SK-N-SH (cell line): ENCODE results near the gene KIRREL1. TPM values are rescaled to one million over a fixed set of nuclear protein-coding genes. Genes with fewer than 3 reads are reported as not detected.
A peak's percentile ranks its signal among the peaks of the same experiment; 100 is the strongest.

Source experiments
- CTCF ChIA-PET: fragments of 300-600, 350-600 bp; formaldehyde crosslinking; extraction: SDS; loops from one replicate; lab custom pipeline; 2021; lab: Yijun Ruan, JAX
- POLR2A ChIA-PET: fragments of 350-600 bp; sonication (Branson Sonifier 250); formaldehyde crosslinking; extraction: SDS; loops from one replicate; lab custom pipeline; 2020; ENCODE audit warnings: antibody characterized with exemption, inconsistent platforms; lab: Yijun Ruan, JAX
- DNase-seq: peaks from one replicate; pipeline ENCODE4 v3.0.0; 2012
- H2AFZ ChIP-seq: fragments of 200-600 bp; sonication (generic); 2 replicates; pipeline ENCODE4 v1.8.1; 2016; ENCODE audit warnings: antibody characterized with exemption, mild to moderate bottlenecking, low read depth
- H3F3A ChIP-seq: fragments of 200-600 bp; sonication (generic); replicated peaks from 2 replicates; pipeline ENCODE3; 2016; ENCODE audit warnings: antibody characterized with exemption, mild to moderate bottlenecking; ENCODE audit not compliant: insufficient read depth
- H3K27ac ChIP-seq, 2 experiments: fragments of 200-500 bp in 1 of 2; fragments of 200-600 bp in 1 of 2; sonication (Bioruptor generic) in 1 of 2; sonication (generic), shearing (Covaris generic) in 1 of 2; 2 replicates each; pipeline versions ENCODE4 v1.5.1 to v1.6.1; 2014 to 2016; ENCODE audit warnings: low read depth in 2 of 2, inconsistent platforms in 1 of 2, low read length in 1 of 2, mild to moderate bottlenecking in 1 of 2, mixed read lengths in 1 of 2
- H3K27me3 ChIP-seq: fragments of 200-600 bp; sonication (generic), shearing (Covaris generic); 2 replicates; pipeline ENCODE4 v1.6.1; 2016; ENCODE audit warnings: mixed run types; ENCODE audit not compliant: insufficient read depth
- H3K36me3 ChIP-seq, 2 experiments: fragments of 200-500 bp in 1 of 2; fragments of 200-600 bp in 1 of 2; sonication (Bioruptor generic) in 1 of 2; sonication (generic) in 1 of 2; replicated peaks in 1 of 2; 2 replicates each; pipeline versions ENCODE3 to v1.5.1; 2014 to 2016; ENCODE audit warnings: low read length in 1 of 2, mild to moderate bottlenecking in 1 of 2; ENCODE audit not compliant: insufficient read depth in 2 of 2, control insufficient read depth in 1 of 2
- H3K4me1 ChIP-seq, 2 experiments: fragments of 200-500 bp in 1 of 2; fragments of 200-600 bp in 1 of 2; sonication (Bioruptor generic) in 1 of 2; sonication (generic), shearing (Covaris generic) in 1 of 2; 2 replicates each; pipeline versions ENCODE4 v1.5.1 to v1.6.1; 2014 to 2016; ENCODE audit warnings: low read depth in 1 of 2, low read length in 1 of 2, mixed run types in 1 of 2; ENCODE audit not compliant: insufficient read depth in 2 of 2, control insufficient read depth in 1 of 2
- H3K4me2 ChIP-seq: fragments of 200-600 bp; sonication (generic), shearing (Covaris generic); 2 replicates; pipeline ENCODE4 v1.6.1; 2017; ENCODE audit warnings: mixed run types
- H3K4me3 ChIP-seq, 2 experiments: fragments of 200-500 bp in 1 of 2; fragments of 200-600 bp in 1 of 2; sonication (Bioruptor generic) in 1 of 2; sonication (generic), shearing (Covaris generic) in 1 of 2; 2 replicates each; pipeline versions ENCODE4 v1.5.1 to v1.8.1; 2014 to 2016; ENCODE audit warnings: low read depth in 2 of 2, inconsistent platforms in 1 of 2, low read length in 1 of 2, mild to moderate bottlenecking in 1 of 2, mixed read lengths in 1 of 2, moderate library complexity in 1 of 2
- H3K79me2 ChIP-seq: fragments of 200-600 bp; sonication (generic); 2 replicates; pipeline ENCODE4 v1.8.1; 2017; ENCODE audit warnings: mild to moderate bottlenecking; ENCODE audit not compliant: insufficient read depth
- H3K9ac ChIP-seq: fragments of 200-600 bp; sonication (generic); 2 replicates; pipeline ENCODE4 v1.6.1; 2017; ENCODE audit warnings: mixed run types
- H3K9me2 ChIP-seq: fragments of 200-600 bp; sonication (generic); 2 replicates; pipeline ENCODE4 v1.6.1; 2017; ENCODE audit warnings: mixed run types
- H3K9me3 ChIP-seq: fragments of 200-600 bp; sonication (generic); 2 replicates; pipeline ENCODE4 v1.6.1; 2017; ENCODE audit warnings: mixed run types, mild to moderate bottlenecking, moderate library complexity
- H4K20me1 ChIP-seq: fragments of 200-600 bp; sonication (generic); 2 replicates; pipeline ENCODE4 v1.6.1; 2017; ENCODE audit warnings: mild to moderate bottlenecking, mixed run types; ENCODE audit not compliant: insufficient read depth
- RXRA ChIP-seq: IDR thresholded peaks from 2 replicates; pipeline ENCODE4 v1.4.0; 2012; ENCODE audit warnings: low read depth, mild to moderate bottlenecking, borderline replicate concordance
- SMC3 ChIP-seq: IDR thresholded peaks from 2 replicates; pipeline ENCODE4 v1.6.1; 2012; ENCODE audit warnings: low read depth, low read length, improper control_type of control experiment
- USF2 ChIP-seq: fragments of 150-350 bp; IDR thresholded peaks from 2 replicates; pipeline ENCODE4 v1.6.1; 2017; ENCODE audit warnings: antibody characterized with exemption, low read length, low read depth, borderline replicate concordance
- YY1 ChIP-seq: IDR thresholded peaks from 2 replicates; pipeline ENCODE4 v1.4.0; 2012; ENCODE audit warnings: low read depth, mild to moderate bottlenecking
- WGBS: methylation state at CpG from one replicate; pipeline ENCODE4 v1.1.6; 2017; ENCODE audit warnings: low lambda C conversion rate; 5-methylcytosine and 5-hydroxymethylcytosine counted together
- polyA plus RNA-seq, 3 experiments: library from polyadenylated mRNA; depleted of rRNA; stranded (reverse); fragments of >200 nt; gene quantifications; 2 replicates each; pipeline ENCODE4 v1.2.3, GENCODE V29; 2012
- TF ChIP-seq, protein P1 (sequence below): fragments of 200-600 bp; sonication (generic); IDR thresholded peaks from 2 replicates; pipeline ENCODE4 v1.6.1; 2017; ENCODE audit warnings: antibody characterized with exemption, mild to moderate bottlenecking, moderate library complexity
- TF ChIP-seq, protein P2 (sequence below): IDR thresholded peaks from 2 replicates; pipeline ENCODE4 v1.4.0; 2012; ENCODE audit warnings: low read depth
- TF ChIP-seq, protein P3 (sequence below): IDR thresholded peaks from 2 replicates; pipeline ENCODE4 v1.4.0; 2012; ENCODE audit warnings: low read depth, borderline replicate concordance

Gene KIRREL1
- polyA plus RNA-seq, 1 of the 3 experiments (the other 2 are of a cell fraction), result 47.8 TPM

DNA sequence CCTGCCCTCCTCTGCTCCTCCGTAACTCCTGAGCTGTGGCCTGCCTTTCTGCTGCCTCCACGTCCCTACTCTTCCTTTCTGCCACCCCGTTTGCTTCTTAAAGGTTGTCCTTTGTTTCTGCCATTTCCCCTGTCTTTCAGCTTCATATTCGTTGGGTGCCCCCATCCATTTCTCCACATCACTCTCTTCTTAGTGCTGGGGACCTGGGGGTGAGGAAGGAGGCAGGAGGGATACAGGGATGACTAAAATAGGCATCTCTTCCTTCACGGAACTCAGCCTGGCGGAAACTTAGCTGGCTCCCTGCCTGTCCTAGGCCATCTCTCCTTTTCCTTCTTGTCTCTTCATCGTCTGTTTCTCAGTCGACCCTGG lies 120.3 kb downstream of the KIRREL1 start:
- H3K4me2 ChIP-seq, result peak overlapping the region; percentile 82
- WGBS, result 18% methylated on average over 8 of the region's 8 CpGs
- H3K4me1 ChIP-seq, result peaks cover 0 to 22% of the 10 kb centered on the region in 2 experiments; a peak in 1 of 4 replicates
- peak overlapping the region; percentile 92 for H2AFZ ChIP-seq
- no peaks in the 10 kb centered on the region for H3K79me2 ChIP-seq
- H3K9me3 ChIP-seq, result no peaks in the 10 kb centered on the region
- CTCF ChIA-PET, result interaction anchor here (0.7 to 1.3 kb wide), 4 partner anchors 8 to 122 kb away, joined by 3 read pairs; no protein-coding TSS in a partner anchor
- no peaks in the 10 kb centered on the region for H4K20me1 ChIP-seq
- H3K9ac ChIP-seq, result peak overlapping the region; percentile 45; the same call in 1 of the 2 replicates
- no peaks in the 10 kb centered on the region for H3K9me2 ChIP-seq
- TF ChIP-seq, protein P1, sequence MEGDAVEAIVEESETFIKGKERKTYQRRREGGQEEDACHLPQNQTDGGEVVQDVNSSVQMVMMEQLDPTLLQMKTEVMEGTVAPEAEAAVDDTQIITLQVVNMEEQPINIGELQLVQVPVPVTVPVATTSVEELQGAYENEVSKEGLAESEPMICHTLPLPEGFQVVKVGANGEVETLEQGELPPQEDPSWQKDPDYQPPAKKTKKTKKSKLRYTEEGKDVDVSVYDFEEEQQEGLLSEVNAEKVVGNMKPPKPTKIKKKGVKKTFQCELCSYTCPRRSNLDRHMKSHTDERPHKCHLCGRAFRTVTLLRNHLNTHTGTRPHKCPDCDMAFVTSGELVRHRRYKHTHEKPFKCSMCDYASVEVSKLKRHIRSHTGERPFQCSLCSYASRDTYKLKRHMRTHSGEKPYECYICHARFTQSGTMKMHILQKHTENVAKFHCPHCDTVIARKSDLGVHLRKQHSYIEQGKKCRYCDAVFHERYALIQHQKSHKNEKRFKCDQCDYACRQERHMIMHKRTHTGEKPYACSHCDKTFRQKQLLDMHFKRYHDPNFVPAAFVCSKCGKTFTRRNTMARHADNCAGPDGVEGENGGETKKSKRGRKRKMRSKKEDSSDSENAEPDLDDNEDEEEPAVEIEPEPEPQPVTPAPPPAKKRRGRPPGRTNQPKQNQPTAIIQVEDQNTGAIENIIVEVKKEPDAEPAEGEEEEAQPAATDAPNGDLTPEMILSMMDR, result peak; percentile 5; the same call in 1 of the 2 replicates
- TF ChIP-seq, protein P2, sequence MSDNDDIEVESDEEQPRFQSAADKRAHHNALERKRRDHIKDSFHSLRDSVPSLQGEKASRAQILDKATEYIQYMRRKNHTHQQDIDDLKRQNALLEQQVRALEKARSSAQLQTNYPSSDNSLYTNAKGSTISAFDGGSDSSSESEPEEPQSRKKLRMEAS, result no peak
- peak overlapping the region in 1 of 2 experiments; percentile 70; a peak in 3 of 4 replicates for H3K4me3 ChIP-seq
- no peaks in the 10 kb centered on the region; the same call in 1 of the 2 replicates for H3K27me3 ChIP-seq
- POLR2A ChIA-PET, result no interaction called here
- no peaks in the 10 kb centered on the region for H3F3A ChIP-seq
- no peaks in the 10 kb centered on the region for H3K36me3 ChIP-seq
- no peak overlapping the region for H3K27ac ChIP-seq
- DNase-seq, result no peak

DNA sequence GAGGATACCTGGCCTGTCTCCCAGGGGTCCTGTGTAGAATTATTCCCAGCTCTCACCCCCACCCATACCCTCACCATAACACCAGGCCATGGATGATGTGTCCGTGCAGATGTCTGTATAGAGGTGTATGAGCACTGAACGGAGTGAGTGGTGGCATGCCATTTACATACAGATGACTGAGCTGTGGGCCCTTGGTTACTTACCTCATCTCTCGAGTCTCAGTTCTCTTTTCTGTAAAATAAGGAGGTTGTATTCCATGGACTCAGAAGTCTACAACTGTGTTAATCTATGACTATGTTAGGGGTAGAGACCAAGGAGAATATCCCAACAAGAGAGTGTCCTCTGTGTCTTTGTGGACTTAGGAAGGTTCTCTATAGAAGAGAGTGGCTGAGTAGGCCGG lies 121.7 kb downstream of the KIRREL1 start:
- TF ChIP-seq, protein P3, sequence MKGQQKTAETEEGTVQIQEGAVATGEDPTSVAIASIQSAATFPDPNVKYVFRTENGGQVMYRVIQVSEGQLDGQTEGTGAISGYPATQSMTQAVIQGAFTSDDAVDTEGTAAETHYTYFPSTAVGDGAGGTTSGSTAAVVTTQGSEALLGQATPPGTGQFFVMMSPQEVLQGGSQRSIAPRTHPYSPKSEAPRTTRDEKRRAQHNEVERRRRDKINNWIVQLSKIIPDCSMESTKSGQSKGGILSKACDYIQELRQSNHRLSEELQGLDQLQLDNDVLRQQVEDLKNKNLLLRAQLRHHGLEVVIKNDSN, result no peak
- TF ChIP-seq SMC3 (no peak), RXRA (no peak), USF2 (no peak), YY1 (no peak)
- no peaks in the 10 kb centered on the region for H4K20me1 ChIP-seq
- no peaks in the 10 kb centered on the region for H3K79me2 ChIP-seq
- ChIA-PET POLR2A (no interaction called here), CTCF (interaction anchor here (1.3 to 1.7 kb wide), 2 partner anchors 10 to 28 kb away, joined by 3 to 4 read pairs; no protein-coding TSS in a partner anchor)
- no peak overlapping the region for H3K27ac ChIP-seq
- WGBS, result 74% methylated on average over 4 of the region's 4 CpGs
- no peaks in the 10 kb centered on the region for H3K9me3 ChIP-seq
- H3K4me3 ChIP-seq, result no peak overlapping the region
- no peak overlapping the region for H2AFZ ChIP-seq
- H3K27me3 ChIP-seq, result no peaks in the 10 kb centered on the region; the same call in 1 of the 2 replicates
- H3K4me2 ChIP-seq, result no peak overlapping the region
- no peak overlapping the region for H3K9ac ChIP-seq
- peaks cover 0 to 32% of the 10 kb centered on the region in 2 experiments; a peak in 1 of 4 replicates for H3K4me1 ChIP-seq
- H3K9me2 ChIP-seq, result no peaks in the 10 kb centered on the region
- no peak for DNase-seq
- no peaks in the 10 kb centered on the region for H3F3A ChIP-seq
- H3K36me3 ChIP-seq, result no peaks in the 10 kb centered on the region
